ENCODE measurements around the gene PDSS1. TPM values are rescaled to one million over a fixed set of nuclear protein-coding genes. Genes with fewer than 3 reads are reported as not detected.
"Not testable (repeated sequence)": the region's sequence is repeated elsewhere in the genome, so short reads cannot be mapped to it uniquely, and the experiment has no call there.

The PDSS1 gene
- total and polyA plus RNA-seq, 2 of the 13 experiments (the other 11 are each of a cell fraction or from before 2014, with no cell fraction given) = 18.7 to 19.3 TPM

DNA sequence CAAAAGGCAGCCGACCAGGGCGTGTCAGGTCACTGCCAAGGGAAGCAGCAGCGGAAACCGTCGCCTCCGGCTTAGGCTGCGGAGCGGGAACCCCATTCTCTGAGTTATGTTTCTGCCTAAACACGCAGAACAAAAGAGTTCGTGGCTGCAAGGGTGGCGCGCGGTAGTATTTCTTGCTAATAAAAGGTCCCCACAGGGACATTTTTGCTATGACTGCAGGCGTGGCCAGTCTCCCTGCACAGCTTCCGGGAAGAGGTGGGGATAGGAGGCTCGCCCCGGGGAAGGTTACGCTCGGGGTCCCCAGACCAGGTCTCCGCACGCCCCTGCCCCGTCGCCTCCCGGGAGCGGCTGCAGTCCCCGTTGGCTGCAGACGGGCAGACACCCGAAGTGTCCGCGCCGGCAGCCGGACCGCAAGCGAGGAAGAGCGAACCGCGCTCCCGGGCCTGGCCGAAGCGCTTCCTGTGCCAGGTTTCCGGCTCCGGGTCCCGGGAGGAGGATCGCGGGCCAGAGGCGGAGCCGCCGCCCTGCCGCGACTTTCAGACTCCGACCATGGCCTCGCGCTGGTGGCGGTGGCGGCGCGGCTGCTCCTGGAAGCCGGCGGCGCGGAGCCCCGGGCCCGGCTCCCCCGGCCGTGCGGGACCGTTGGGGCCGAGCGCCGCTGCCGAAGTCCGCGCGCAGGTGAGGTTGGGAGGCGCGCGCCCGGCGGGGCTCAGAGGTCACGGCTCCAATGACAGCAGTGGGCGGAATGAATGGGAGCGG, at the start of gene PDSS1 (continued):
- TF ChIP-seq BCL3 (CRISPR knock-in tag; IDR thresholded peaks at IDR 0.05) (no peak), ZNF20 (CRISPR knock-in tag; IDR thresholded peaks at IDR 0.05) (no peak), ZNF883 (CRISPR knock-in tag; IDR thresholded peaks at IDR 0.05; ENCODE audit: not compliant biosample characterization) (no peak), KLF11 (CRISPR knock-in tag; IDR thresholded peaks at IDR 0.05) (no peak), ZSCAN31 (CRISPR knock-in tag; IDR thresholded peaks at IDR 0.05; ENCODE audit: low read depth) (peak; percentile 16; the same call in 1 of the 2 replicates), HOXA7 (CRISPR knock-in tag; IDR thresholded peaks at IDR 0.05) (no peak), KMT2A (CRISPR knock-in tag; IDR thresholded peaks at IDR 0.05) (0 out of 2 replicates have a peak, but pooled peaks have one; percentile 52), ATF5 (CRISPR knock-in tag; IDR thresholded peaks at IDR 0.05; ENCODE audit: low read depth) (no peak)
- TF ChIP-seq, protein P1, sequence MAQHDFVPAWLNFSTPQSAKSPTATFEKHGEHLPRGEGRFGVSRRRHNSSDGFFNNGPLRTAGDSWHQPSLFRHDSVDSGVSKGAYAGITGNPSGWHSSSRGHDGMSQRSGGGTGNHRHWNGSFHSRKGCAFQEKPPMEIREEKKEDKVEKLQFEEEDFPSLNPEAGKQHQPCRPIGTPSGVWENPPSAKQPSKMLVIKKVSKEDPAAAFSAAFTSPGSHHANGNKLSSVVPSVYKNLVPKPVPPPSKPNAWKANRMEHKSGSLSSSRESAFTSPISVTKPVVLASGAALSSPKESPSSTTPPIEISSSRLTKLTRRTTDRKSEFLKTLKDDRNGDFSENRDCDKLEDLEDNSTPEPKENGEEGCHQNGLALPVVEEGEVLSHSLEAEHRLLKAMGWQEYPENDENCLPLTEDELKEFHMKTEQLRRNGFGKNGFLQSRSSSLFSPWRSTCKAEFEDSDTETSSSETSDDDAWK (CRISPR knock-in tag; IDR thresholded peaks at IDR 0.05) = no peak

GRCh38 chr10:26648245-26648636, 49.3 kb upstream of the PDSS1 start:
- FAIRE-seq; in situ Hi-C loops (cut with HindIII; ENCODE audit: extremely low pct_ligation_motif_present, low pct_unique_long_range_greater_than_20kb): not testable (repeated sequence)

More at GRCh38 chr10:26648245-26648636, 49.3 kb upstream of the PDSS1 start:
- WGBS (ENCODE audit: low lambda C conversion rate) = 52% methylated on average over 3 of the region's 3 CpGs
- intact Hi-C loops (cut with micrococcal nuclease; ENCODE audit: unreplicated experiment); H3K36me3 ChIP-seq (replicated peaks in 1 of 2; ENCODE audit: control insufficient read depth in 1 of 2, insufficient read depth in 2 of 2, low read length in 2 of 2); H3K4me1 ChIP-seq (ENCODE audit: insufficient read depth, low read length); H2AFZ ChIP-seq (ENCODE audit: low read length); H3K9me3 ChIP-seq (ENCODE audit: low read length); BruUV-seq (replicated peaks); H3K27ac ChIP-seq (ENCODE audit: extremely low read length, insufficient read depth, low read length); POLR2A ChIA-PET; DNase-seq (ENCODE audit: low spot score); H3K9ac ChIP-seq (ENCODE audit: insufficient read depth, low read depth, low read length); H3K79me2 ChIP-seq (ENCODE audit: insufficient read depth, low read length); CTCF ChIA-PET (ENCODE audit: low intra/inter-chr PET ratio, low total read pairs); H3K27me3 ChIP-seq (ENCODE audit: control insufficient read depth in 1 of 2, insufficient read depth in 2 of 2, low read length in 2 of 2); H3K4me2 ChIP-seq (ENCODE audit: low read depth, low read length); ATAC-seq; H4K20me1 ChIP-seq (ENCODE audit: insufficient read depth, low read length); H3K4me3 ChIP-seq (replicated peaks in 1 of 3; ENCODE audit: insufficient read depth in 1 of 3, low read depth in 2 of 3, low read length in 3 of 3): not testable (repeated sequence)

All from HepG2 (cell line).